Stimulated activated CD8-positive, alpha-beta memory T cell treated with anti-CD3 and anti-CD28 coated beads, Interleukin-12 subunit alpha, Interleukin-12 subunit beta, amount 100 ng/mL, for 4 hours (primary cell): ENCODE measurements around the gene KYNU.
"Not testable (repeated sequence)": the region's sequence is repeated elsewhere in the genome, so short reads cannot be mapped to it uniquely, and the experiment has no call there.

ENCODE experiments used
- DNase-seq: peaks from one replicate; pipeline ENCODE4 v3.0.0-alpha.2; 2020; ENCODE audit warnings: low read depth

Gene KYNU

DNA sequence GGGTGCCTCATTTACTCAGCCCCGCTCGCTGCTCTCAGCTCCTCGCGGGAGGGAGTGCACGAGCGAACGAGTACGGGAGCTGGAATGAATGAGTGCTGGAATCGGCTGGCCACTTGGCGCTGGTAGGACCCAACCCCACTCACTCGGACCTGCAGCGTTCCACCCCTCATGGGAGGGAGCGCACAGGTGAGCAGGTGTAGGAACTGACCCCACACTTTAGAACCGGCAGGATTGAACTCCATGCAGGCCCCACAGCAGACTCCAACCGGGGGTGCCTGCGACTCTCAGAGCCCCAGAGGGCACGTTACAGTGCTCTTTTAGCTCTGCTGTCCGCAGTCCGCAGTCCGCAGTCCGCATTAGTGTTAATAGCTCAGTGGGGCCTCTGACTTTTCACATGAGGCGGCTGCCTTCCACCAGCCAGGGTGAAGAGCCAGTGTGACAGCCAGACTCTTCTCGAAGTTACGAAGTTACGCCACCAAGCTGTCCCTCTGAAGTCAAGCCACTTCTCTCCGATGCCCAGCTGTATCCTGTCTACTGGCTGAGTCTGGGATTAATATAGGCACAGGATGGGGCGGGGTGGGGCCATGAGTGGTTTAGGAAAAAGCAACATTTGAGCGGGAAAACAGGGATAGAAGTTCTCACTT, 149.1 kb downstream of the KYNU start:
- no peak for DNase-seq

DNA sequence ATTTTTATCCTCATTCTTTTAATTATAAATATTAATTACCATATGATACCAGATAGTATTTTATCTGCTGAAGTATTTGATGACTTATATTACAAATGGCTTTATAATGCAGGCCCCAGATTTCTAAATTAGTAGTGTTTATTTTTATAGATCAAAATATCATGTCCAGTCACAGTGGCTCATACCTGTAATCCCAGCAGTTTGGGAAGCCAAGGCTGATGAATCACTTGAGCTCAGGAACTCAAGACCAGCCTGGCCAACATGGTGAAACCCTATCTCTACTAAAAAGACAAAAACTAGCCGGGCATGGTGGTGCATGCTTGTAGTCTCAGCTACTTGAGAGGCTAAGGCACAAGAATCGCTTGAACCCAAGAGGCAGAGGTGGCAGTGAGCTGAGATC, 151.7 kb downstream of the KYNU start:
- no peak for DNase-seq

DNA sequence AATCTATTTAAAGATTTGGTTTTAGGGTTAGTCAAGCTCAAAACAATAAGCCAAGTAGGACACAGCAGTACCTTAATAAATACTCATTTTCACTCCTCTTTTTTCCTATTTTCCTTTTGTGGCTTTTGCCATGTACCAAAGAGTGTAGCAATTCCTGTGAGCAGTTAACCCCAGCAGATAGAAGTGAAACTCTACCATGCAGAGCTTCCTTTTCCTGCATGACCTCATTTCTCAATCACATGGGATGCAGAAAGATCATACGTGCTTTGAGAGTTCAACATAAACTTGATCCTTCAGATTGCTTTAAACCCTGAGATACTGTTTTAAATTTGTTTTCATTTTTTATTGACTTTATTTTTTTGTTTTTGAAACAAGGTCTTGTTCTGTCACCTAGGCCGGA, 152.7 kb downstream of the KYNU start:
- DNase-seq: no peak

DNA sequence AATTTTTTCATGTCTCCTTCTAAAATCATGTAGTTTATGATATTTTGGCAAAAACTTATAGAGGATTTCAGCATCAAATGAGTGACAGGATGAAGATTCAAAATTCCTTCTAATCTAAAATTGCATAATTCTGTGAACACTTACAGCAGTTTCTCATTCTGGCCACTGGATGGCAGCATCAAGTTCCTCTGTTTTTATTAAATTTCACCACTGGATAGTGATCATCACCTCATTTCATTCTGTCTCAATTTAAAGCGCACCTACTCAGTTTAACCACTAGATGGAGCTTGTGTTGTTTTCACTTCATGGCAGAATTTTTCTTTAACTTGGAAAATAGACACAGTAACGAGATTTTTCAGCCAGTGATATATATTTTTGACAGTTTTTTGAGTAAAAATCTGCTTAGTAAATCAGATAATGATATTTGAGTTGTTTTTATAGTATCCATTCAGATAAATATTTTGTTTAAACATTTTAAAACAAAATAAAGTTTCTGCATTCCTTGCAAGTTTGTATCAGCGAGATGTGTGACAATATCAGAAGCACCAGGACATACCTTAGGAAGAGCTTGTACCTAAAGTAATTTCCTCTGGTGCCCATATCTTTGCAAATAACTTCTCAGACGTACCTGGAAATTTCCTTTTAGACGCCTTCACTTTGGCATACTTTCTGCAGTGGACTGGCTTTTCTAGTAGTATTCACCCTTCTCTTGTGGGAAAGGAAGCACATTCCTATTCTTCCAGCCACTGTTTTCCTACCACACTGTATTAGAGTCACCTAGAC, 157.0 kb downstream of the KYNU start:
- DNase-seq: no peak

DNA sequence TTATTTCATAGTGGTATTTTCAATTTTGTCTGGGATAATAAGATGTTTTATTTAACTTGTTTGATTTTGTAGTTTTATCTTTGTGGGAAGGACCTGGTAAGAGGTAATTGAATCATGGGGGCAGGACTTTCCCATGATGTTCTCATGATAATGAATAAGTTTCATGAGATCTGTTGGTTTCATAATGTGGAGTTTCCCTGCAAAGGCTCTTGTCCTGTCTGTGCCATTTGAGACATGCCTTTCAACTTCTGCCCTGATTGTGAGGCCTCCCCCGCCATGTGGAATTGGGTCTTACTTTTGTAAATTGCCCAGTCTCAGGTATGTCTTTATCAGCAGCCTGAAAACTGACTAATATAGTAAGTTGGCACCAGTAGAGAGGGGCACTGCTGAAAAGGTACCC, 174.0 kb downstream of the KYNU start:
- DNase-seq: no peak

DNA sequence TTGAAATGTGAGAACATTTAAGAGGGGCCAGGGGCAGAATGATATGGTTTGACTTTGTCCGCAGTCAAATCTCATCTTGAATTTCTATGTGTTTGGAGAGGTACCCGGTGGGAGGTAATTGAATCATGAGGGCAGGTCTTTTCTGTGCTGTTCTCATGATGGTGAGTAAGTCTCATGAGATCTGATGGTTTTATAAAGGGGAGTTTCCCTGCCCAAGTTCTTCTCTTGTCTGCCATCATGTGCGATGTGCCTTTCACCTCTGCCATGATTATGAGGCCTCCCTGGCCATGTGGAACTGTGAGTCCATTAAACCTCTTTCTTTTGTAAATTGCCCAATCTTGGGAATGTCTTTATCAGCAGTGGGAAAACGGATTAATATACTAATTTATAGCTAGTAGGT, 176.0 kb downstream of the KYNU start:
- DNase-seq: not testable (repeated sequence)

DNA sequence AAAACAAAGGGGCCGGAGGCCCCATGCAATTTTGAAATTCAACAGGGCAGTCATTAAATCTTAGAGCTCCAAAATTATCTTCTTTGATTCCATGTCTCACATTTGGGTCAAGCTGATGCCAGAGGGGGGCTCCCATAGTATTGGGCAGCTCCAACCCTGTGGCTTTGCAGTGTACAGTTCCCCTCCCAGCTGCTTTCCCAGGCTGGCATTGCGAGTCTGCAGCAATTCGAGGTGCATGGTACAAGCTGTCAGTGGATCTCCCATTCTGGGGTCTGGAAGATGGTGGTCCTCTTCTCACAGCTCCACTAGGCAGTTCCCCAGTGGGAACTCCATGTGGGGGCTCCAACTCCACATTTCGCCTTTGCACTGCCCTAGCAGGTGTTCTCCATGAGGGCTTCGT, 179.1 kb downstream of the KYNU start:
- no peak for DNase-seq

DNA sequence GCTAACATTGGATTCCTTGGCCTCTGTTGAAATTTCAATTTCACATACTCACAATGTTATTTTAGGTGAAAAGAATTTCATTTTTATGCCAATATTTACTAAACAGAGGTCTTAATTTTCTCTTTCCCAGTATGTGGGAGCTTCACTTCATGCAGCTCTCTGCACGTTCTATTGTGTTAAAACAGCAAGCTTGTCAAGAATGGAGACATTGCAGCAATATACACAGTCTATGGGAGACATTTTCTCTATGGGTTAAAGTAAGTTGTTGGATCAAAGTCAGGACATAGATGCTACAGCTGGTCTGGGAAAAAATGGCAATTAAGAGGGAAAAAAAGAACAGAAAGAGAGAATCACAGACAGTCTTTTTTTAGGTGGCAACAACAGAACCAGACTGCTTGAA, 181.4 kb downstream of the KYNU start:
- DNase-seq: no peak

DNA sequence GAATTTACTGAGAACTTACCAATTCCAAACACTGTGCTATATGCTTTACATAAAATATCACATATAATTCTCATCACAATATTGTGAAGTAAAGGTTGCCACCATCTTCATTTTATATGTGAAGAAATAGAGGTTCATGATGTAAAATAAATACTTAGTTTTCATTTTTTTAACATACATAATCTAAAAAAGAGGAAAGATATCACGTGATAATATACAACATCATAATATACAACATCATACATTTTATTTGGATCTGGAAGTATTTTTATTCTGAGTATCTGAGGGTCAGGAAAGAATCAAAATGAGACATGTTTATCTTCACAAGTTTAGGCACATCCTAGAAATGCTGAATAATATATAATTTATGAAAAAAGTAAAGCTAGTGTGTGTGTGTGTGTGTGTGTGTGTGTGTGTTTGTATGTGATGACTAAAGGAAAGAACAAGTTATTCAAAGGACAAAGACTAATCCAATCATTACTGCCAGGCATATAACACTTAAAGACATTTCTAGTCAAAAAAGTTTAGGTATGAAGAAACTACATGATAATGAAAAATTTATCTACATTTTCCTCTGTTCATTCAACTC, 186.2 kb downstream of the KYNU start:
- DNase-seq: no peak

DNA sequence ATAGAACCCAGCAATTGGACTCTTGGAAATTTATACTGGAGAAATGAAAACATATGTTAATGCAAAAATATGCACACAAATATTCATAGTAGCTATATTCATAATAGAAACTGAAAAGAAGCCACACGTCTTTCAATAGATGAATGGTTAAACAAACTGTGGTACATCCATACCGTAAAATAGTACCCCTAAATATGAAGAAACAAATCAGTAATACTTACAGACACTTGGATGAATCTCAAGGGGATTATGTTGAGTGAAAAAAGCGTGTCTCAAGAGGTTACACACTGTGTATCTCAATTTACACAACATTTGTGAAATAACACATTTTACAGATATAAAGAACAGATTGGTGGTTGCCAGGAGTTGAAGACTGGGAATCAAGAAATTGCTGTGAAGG, 190.6 kb downstream of the KYNU start:
- DNase-seq: no peak

DNA sequence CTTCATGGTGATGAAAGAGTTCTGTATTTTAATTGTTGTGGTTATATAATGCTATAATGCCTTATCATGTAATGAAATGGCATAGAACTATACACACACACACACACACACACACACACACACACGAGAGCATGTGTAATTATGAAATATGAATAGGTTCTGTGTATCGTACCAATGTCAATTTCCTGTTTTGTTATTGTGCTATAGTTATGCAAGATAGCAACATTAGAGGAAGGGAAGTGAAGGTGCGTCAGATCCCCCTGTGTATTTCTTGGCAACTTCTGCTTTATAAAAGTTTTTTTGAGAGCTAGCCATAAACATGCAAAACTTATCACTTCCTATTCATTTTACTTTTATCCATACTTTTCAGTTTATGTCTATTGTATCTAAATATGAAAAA, 191.0 kb downstream of the KYNU start:
- no peak for DNase-seq

DNA sequence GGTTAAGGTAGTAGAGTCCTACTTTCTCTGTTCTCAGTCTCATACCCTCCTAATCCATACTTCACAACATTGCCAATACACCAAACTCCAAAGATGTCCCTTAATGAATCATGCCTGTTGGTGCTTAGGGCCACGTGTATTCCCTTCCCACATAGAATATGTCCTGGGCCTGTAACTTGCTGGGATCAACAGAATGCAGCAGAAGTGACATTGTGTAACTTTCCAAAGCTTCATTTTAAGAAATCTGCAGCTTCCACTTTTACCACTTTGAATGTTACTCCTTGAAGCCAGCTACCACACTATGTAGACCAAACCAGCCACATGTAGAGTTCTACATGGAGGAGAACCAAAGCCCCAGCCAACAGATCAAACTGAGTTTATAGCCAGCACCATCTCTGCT, 193.2 kb downstream of the KYNU start:
- no peak for DNase-seq

DNA sequence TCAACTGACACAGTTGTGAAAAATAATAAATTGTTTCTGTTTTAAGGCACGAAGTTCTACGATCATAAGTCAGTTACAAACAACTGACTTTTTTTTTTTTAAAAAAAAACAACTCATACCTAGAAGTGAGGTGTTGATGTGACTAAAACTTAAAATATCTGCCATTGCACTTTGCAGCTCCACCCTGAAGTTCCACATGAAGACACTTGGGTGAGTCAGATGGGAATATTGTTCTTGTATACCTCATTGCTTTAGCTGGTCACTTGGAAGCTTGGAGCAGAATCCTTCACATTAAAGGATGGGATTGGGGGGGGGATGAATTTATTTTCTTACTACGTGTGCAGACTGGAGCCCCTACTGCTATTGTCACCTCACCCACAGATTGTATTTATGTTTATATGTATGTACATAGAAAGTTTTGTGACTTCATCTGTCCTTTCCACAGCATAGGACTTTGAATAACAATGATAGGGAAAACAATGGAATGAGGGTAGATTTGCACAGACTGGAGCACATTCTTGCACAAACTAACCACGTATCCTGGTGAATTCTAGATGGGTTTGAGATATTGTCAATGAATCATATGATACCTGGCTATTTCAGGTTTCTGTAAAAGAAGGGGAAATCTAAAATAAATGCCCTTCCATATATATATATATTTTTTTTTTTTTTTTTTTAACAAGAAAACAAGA, 193.9 kb downstream of the KYNU start:
- DNase-seq: no peak

DNA sequence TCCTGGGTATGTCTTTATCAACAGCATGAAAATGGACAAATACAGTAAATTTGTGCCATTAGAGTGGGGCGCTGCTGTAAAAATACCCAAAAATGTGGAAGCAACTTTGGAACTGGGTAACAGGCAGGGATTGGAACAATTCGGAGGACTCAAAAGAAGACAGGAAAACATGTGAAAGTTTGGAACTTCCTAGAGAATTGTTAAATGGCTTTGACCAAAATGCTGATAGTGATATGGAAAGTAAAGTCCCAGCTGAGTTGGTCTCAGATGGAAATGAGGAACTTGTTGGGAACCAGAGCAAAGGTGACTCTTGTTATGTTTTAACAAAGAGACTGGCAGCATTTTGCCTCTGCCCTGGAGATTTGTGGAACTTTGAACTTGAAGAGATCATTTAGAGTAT, 197.4 kb downstream of the KYNU start:
- DNase-seq: not testable (repeated sequence)

DNA sequence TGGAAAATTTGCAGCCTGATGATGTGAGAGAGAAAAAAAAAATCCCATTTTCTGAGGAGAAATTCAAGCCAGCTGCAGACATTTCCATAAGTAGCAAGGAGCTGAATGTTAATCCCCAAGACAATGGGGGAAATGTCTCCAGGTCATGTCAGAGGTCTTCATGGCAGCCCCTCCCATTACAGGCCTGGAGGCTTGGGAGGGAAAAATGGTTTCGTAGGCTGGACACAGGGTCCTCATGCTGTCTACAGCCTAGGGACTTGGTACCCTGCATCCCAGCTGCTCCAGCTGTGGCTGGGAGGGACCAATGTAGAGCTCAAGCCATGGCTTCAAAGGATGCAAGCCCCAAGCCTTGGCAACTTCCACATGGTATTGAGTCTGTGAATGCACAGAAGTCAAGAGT, 198.2 kb downstream of the KYNU start:
- no peak for DNase-seq

DNA sequence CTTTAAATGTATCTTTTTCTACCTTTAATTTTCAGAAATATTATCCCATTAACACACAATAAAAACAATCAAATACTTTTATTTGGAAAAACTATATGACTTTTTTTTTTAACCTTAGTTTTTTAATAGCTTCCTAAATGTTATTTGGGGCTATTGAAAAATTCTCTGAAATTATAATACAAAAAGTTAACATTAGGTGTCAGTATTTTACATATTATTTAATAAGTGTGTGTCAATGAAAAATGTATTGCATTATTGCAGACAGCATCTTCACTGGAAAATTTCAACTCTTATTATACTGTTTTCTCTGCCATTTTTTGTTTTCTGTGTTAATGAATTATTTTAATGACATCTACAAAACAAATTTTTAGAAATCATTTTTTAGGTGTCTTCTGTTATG, 200.6 kb downstream of the KYNU start:
- DNase-seq: no peak

DNA sequence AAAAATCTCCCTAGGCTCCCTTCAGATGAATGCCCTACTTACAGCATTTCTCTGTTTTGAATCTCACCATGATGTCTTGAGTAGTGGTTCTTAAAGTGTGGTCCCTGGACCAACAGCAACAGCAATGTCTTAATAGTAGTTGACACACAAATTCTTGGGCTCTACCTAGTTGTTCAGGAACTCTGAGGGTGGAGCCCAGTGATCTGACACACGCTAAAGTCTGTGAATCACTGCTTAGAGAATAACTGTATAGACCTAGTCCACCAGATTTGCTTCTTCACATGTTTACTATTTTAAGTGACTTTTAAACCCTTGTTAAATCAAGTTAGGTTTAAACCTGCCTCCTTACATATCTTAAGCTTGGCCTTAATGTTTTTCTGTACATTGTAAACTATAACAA, 204.2 kb downstream of the KYNU start:
- no peak for DNase-seq

DNA sequence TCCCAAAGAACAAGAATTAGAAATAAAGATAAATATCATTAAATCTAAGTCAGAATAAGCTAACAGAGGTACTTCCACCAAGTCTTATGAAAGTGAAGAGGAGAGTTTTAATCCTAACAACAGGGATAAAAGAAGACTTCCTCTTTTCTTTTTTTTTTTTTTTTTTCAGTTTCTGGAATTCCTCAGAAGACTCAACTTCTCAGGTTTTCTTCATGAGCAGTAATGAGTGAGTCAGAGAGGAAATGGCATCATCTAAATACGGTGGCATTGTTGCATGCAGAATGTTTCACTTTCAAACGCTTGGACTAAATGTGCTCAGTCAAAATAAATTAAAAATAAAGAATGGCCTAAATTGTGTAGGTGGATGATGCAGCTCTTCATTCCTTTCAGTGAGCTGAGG, 206.2 kb downstream of the KYNU start:
- no peak for DNase-seq

DNA sequence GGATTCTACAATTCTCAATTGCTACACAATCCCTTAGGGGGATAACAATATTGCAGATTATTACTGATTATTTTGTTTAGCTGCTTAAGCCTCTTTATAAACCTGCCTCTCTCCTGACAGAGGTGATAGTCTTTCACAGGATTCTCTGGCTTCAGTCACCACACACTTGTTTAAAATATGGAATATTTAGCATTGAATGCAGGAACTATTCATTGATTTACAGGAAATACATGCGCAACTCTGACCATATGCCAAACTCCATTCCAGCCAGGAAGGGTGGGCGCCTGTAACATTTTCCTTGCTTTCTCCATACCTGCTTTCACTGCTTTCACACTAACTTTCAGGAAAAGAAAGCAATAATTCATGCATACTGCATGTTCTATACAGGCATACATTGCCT, 207.0 kb downstream of the KYNU start:
- no peak for DNase-seq

DNA sequence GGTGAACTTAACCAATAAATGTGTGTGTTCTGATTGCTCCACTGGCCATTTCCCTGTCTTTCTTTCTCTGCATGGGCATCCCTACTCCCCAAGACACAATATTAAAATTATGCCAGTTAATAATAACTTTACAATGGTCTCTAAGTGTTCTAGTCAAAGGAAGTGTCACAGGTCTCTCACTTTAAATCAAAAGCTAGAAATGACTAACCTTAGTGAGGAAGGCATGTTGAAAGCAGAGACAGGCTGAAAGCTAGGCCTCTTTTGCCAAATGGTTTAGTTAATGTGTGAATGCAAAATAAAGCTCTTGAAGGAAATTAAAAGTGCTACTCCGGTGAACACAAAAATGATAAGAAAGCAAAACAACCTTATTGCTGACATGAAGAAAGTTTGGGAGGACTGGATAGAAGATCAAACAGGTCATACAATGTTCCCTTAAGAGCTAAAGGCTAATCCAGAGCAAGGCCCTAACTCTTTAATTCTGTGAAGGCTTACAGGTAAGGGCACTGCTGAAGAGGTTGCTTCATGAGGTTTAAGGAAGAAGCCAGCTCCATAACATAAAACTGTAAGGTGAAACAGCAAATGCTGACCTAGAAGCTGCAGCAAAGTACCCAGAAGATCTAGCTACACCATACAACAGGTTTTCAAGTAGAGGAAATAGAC, 207.8 kb downstream of the KYNU start:
- no peak for DNase-seq

DNA sequence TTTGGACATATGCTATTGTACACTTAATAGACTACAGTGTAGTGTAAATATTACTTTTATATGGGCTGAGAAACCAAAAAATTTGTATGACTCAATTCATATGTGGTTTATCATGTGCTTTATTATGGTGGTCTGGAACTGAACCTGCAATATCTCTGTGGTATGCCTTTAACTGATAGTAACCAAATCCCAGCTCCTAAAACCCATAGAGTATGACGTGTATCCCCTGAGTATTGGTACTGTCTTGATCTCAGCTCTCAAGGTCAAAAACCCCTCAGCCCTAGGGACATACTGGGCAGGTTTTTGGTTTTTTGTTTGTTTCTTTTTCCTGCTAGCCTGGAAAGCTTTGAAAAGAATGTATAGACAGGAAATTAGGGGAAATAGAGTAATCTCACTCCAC, 209.6 kb downstream of the KYNU start:
- no peak for DNase-seq

DNA sequence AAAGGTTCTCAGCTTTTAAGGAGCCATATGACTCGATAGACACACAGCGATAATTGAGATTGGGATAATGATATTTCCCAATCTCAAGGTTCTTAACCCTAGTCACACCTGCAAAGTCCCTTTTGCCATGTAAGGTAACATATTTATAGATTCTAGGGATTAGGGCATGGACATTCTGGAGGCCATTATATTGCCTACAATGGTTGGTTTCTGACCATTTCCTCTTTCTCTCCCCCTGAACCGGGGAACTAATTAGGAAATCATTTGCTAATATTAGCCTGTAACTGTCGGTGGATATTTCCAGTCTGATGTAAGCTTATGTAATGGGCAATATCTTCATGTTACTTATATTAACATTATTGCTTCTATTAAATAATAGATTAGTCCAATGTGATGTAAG, 210.9 kb downstream of the KYNU start:
- DNase-seq: no peak

DNA sequence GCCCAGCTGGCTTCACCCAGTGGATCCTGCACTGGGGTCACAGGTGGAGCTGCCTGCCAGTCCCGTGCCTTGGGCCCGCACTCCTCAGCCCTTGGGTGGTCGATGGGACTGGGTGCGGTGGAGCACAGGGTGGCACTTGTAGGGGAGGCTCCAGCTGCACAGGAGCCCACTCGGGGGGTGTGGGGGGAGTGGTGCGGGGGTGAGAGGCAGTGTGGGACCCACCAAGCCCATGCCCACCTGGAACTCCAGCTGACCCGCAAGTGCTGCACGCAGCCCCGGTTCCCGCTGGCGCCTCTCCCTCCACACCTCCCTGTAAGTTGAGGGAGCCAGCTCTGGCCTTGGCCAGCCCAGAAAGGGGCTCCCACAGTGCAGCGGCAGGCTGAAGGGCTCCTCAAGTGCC, 212.1 kb downstream of the KYNU start:
- DNase-seq: not testable (repeated sequence)
